GM12891 (cell line): Measurements from ENCODE around the gene PEAK1.

Source experiments
- PAX5 ChIP-seq: IDR thresholded peaks from 2 replicates; pipeline ENCODE4 v1.6.1; 2011; ENCODE audit warnings: low read length, moderate library complexity, mild to moderate bottlenecking; ENCODE audit not compliant: insufficient read depth, severe bottlenecking
- POLR2A ChIP-seq: IDR thresholded peaks from 2 replicates; pipeline ENCODE4 v1.6.1; 2011; ENCODE audit warnings: low read depth, low read length, control low read depth
- POLR2AphosphoS5 ChIP-seq: IDR thresholded peaks from 2 replicates; pipeline ENCODE4 v1.6.1; 2011; ENCODE audit warnings: low read depth, low read length, control low read depth
- POU2F2 ChIP-seq: IDR thresholded peaks from 2 replicates; pipeline ENCODE4 v1.6.1; 2011; ENCODE audit warnings: low read depth, mild to moderate bottlenecking, control low read depth, low read length, moderate library complexity
- SPI1 ChIP-seq: IDR thresholded peaks from 2 replicates; pipeline ENCODE4 v1.6.1; 2011; ENCODE audit warnings: low read depth, low read length, control low read depth
- TAF1 ChIP-seq: IDR thresholded peaks from 2 replicates; pipeline ENCODE4 v1.6.1; 2011; ENCODE audit warnings: low read depth, low read length, control low read depth

- no peak for TF ChIP-seq POLR2AphosphoS5
- no peak for TF ChIP-seq POLR2A
- TF ChIP-seq SPI1 = peak; percentile 96
- TF ChIP-seq TAF1 = no peak
- TF ChIP-seq PAX5 = no peak
- no peak for TF ChIP-seq POU2F2
Measured at GRCh38 chr15:77181305-77182074, 238.4 kb downstream of the PEAK1 start.
